Cerebellar cortex (tissue), 1 donor: ENCODE data around the gene SEMA6A.

Source experiments
- DNase-seq: peaks from one replicate; pipeline ENCODE4 v3.0.0-alpha.2; 2015; ENCODE audit warnings: low spot score

SEMA6A gene

GRCh38 chr5:116575326-116576052 lies 866 bp upstream of the SEMA6A start:
- peak; percentile 65 for DNase-seq

- DNase-seq = no peak
Observed at GRCh38 chr5:116573702-116574366, 789 bp downstream of the SEMA6A start.

- no peak for DNase-seq
Observed at GRCh38 chr5:116573279-116573701, 1.3 kb downstream of the SEMA6A start.

- DNase-seq = peak; percentile 72
Observed at GRCh38 chr5:116572350-116573278, 2.0 kb downstream of the SEMA6A start.

GRCh38 chr5:116571568-116572349 lies 2.9 kb downstream of the SEMA6A start:
- peak; percentile 49 for DNase-seq

GRCh38 chr5:116569999-116570398 lies 4.6 kb downstream of the SEMA6A start:
- no peak for DNase-seq

- DNase-seq = no peak
Observed at GRCh38 chr5:116567106-116567505, 7.5 kb downstream of the SEMA6A start.

GRCh38 chr5:116566251-116566650 lies 8.4 kb downstream of the SEMA6A start:
- DNase-seq = no peak

GRCh38 chr5:116564756-116565490 lies 9.7 kb downstream of the SEMA6A start:
- no peak for DNase-seq

- DNase-seq = no peak
Observed at GRCh38 chr5:116564312-116564711, 10.3 kb downstream of the SEMA6A start.

- DNase-seq = peak; percentile 31
Observed at GRCh38 chr5:116563736-116564308, 10.8 kb downstream of the SEMA6A start.

GRCh38 chr5:116562669-116563068 lies 12.0 kb downstream of the SEMA6A start:
- no peak for DNase-seq

- no peak for DNase-seq
Observed at GRCh38 chr5:116561658-116562057, 13.0 kb downstream of the SEMA6A start.

- no peak for DNase-seq
Observed at GRCh38 chr5:116559673-116560164, 14.9 kb downstream of the SEMA6A start.

- no peak for DNase-seq
Observed at GRCh38 chr5:116559239-116559638, 15.4 kb downstream of the SEMA6A start.

- DNase-seq = peak; percentile 56
Observed at GRCh38 chr5:116557669-116558271, 16.9 kb downstream of the SEMA6A start.

GRCh38 chr5:116554764-116555163 lies 19.9 kb downstream of the SEMA6A start:
- no peak for DNase-seq

GRCh38 chr5:116553366-116553765 lies 21.3 kb downstream of the SEMA6A start:
- no peak for DNase-seq

- no peak for DNase-seq
Observed at GRCh38 chr5:116550082-116550481, 24.5 kb downstream of the SEMA6A start.

- DNase-seq = no peak
Observed at GRCh38 chr5:116546743-116547124, 27.9 kb downstream of the SEMA6A start.
